ENCODE results near the gene RCAN1. TPM values are rescaled to one million over a fixed set of nuclear protein-coding genes. Genes with fewer than 3 reads are reported as not detected.

Gene RCAN1
- total and polyA plus RNA-seq, 2 of the 13 experiments (the other 11 are each of a cell fraction or from before 2014, with no cell fraction given): 9.4 to 34.1 TPM

- no peak for TF ChIP-seq SNAPC2 (CRISPR knock-in tag; IDR thresholded peaks at IDR 0.05)
- no peak for TF ChIP-seq EHMT2 (IDR thresholded peaks at IDR 0.05; ENCODE audit: borderline replicate concordance, low read depth, low read length)
- TF ChIP-seq ZNF296 (CRISPR knock-in tag; conservative IDR thresholded peaks at IDR 0.05): no peak
- TF ChIP-seq TP53 (CRISPR knock-in tag; conservative IDR thresholded peaks at IDR 0.05): no peak
- 0 out of 2 replicates have a peak, but pooled peaks have one; percentile 17 for TF ChIP-seq ZMYM4 (CRISPR knock-in tag; IDR thresholded peaks at IDR 0.05)
- TF ChIP-seq ZNF670 (CRISPR knock-in tag; IDR thresholded peaks at IDR 0.05; ENCODE audit: borderline replicate concordance): peak; percentile 59; the same call in 1 of the 2 replicates
- TF ChIP-seq ADNP (CRISPR knock-in tag; IDR thresholded peaks at IDR 0.05): no peak
- TF ChIP-seq NR2F6 (IDR thresholded peaks at IDR 0.05): no peak; the same call in 1 of the 2 replicates
- TF ChIP-seq NR2F6 (CRISPR knock-in tag; IDR thresholded peaks at IDR 0.05): peak; percentile 33; the same call in 1 of the 2 replicates
- 0 out of 2 replicates have a peak, but pooled peaks have one; percentile 15 for TF ChIP-seq DMAP1 (CRISPR knock-in tag; IDR thresholded peaks at IDR 0.05)
- no peak for TF ChIP-seq ZNF782 (CRISPR knock-in tag; IDR thresholded peaks at IDR 0.05; ENCODE audit: borderline replicate concordance)
- no peak for TF ChIP-seq ZNF879 (CRISPR knock-in tag; IDR thresholded peaks at IDR 0.05)
- no peak for TF ChIP-seq ZBTB8A (CRISPR knock-in tag; IDR thresholded peaks at IDR 0.05; ENCODE audit: borderline replicate concordance, low read depth)
- peak; percentile 94 for TF ChIP-seq CEBPB (IDR thresholded peaks at IDR 0.05; ENCODE audit: borderline replicate concordance, low read depth, low read length)
- TF ChIP-seq BORCS8-MEF2B (CRISPR knock-in tag; IDR thresholded peaks at IDR 0.05): no peak
- no peak for TF ChIP-seq GLMP (CRISPR knock-in tag; IDR thresholded peaks at IDR 0.05; ENCODE audit: borderline replicate concordance)
- TF ChIP-seq PAXIP1 (CRISPR knock-in tag; conservative IDR thresholded peaks at IDR 0.05): peak; percentile 64
- TF ChIP-seq, protein P1, sequence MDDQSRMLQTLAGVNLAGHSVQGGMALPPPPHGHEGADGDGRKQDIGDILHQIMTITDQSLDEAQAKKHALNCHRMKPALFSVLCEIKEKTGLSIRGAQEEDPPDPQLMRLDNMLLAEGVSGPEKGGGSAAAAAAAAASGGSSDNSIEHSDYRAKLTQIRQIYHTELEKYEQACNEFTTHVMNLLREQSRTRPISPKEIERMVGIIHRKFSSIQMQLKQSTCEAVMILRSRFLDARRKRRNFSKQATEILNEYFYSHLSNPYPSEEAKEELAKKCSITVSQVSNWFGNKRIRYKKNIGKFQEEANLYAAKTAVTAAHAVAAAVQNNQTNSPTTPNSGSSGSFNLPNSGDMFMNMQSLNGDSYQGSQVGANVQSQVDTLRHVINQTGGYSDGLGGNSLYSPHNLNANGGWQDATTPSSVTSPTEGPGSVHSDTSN (CRISPR knock-in tag; IDR thresholded peaks at IDR 0.05; ENCODE audit: borderline replicate concordance): no peak
- TF ChIP-seq, protein P2, sequence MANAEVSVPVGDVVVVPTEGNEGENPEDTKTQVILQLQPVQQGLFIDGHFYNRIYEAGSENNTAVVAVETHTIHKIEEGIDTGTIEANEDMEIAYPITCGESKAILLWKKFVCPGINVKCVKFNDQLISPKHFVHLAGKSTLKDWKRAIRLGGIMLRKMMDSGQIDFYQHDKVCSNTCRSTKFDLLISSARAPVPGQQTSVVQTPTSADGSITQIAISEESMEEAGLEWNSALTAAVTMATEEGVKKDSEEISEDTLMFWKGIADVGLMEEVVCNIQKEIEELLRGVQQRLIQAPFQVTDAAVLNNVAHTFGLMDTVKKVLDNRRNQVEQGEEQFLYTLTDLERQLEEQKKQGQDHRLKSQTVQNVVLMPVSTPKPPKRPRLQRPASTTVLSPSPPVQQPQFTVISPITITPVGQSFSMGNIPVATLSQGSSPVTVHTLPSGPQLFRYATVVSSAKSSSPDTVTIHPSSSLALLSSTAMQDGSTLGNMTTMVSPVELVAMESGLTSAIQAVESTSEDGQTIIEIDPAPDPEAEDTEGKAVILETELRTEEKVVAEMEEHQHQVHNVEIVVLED (CRISPR knock-in tag; IDR thresholded peaks at IDR 0.05; ENCODE audit: borderline replicate concordance): no peak
- TF ChIP-seq THYN1 (CRISPR knock-in tag; IDR thresholded peaks at IDR 0.05; ENCODE audit: borderline replicate concordance, low read depth): no peak
- TF ChIP-seq ZFP90 (CRISPR knock-in tag; IDR thresholded peaks at IDR 0.05; ENCODE audit: borderline replicate concordance): no peak
- no peak for TF ChIP-seq AKAP8 (CRISPR knock-in tag; IDR thresholded peaks at IDR 0.05)
- TF ChIP-seq ZNF34 (CRISPR knock-in tag; IDR thresholded peaks at IDR 0.05; ENCODE audit: borderline replicate concordance): no peak
Measured at GRCh38 chr21:34545079-34545884, 69.6 kb downstream of the RCAN1 start (continued).

Measured in HepG2 (cell line).